Panc1 (cell line): Measurements from ENCODE around the gene CDH23. TPM values are rescaled to one million over a fixed set of nuclear protein-coding genes. Genes with fewer than 3 reads are reported as not detected.

Experiments used
- ATAC-seq: fragments of 200-7000 bp; cut with Tn5 transposase; 2 replicates; pipeline ENCODE4 v1.9.1; 2020; ENCODE audit warnings: mild to moderate bottlenecking, moderate library complexity
- BruUV-seq: library from RNA; stranded (reverse); fragments of 400-500 nt; replicated peaks from 2 replicates; lab custom pipeline; 2021; lab: Mats Ljungman, UMichigan
- CTCF ChIA-PET: fragments of 300-600 bp; sonication (Branson Sonifier 250); formaldehyde crosslinking; loops from one replicate; lab custom pipeline; 2022; ENCODE audit warnings: antibody characterized with exemption; lab: Charles Lee
- POLR2A ChIA-PET: fragments of 300-600 bp; sonication (Branson Sonifier 250); formaldehyde crosslinking; loops from one replicate; lab custom pipeline; 2022; ENCODE audit warnings: antibody characterized with exemption; lab: Charles Lee
- DNase-seq: peaks from one replicate; pipeline ENCODE4 v3.0.0-alpha.2; 2010; ENCODE audit warnings: low read depth, low spot score
- H3K27ac ChIP-seq: 2 replicates; pipeline ENCODE4 v1.5.1; 2011; ENCODE audit warnings: mild to moderate bottlenecking, low read length, inconsistent platforms
- H3K27me3 ChIP-seq: fragments of 200-500 bp; sonication (Bioruptor generic); 2 replicates; pipeline ENCODE4 v1.6.0; 2014; ENCODE audit warnings: low read length, inconsistent platforms; ENCODE audit not compliant: control insufficient read depth, insufficient read depth
- H3K36me3 ChIP-seq: fragments of 200-500 bp; sonication (Bioruptor generic); 2 replicates; pipeline ENCODE4 v1.5.1; 2014; ENCODE audit warnings: inconsistent platforms, mild to moderate bottlenecking, low read length, moderate library complexity; ENCODE audit not compliant: control insufficient read depth, insufficient read depth
- H3K4me1 ChIP-seq: 2 replicates; pipeline ENCODE4 v1.5.1; 2011; ENCODE audit warnings: inconsistent platforms, mild to moderate bottlenecking, low read length, moderate library complexity; ENCODE audit not compliant: control insufficient read depth, insufficient read depth
- H3K4me3 ChIP-seq, 2 experiments: 2 replicates each; pipeline ENCODE4 v1.5.1; 2011 to 2012; ENCODE audit warnings: low read depth in 2 of 2, low read length in 2 of 2, mild to moderate bottlenecking in 2 of 2, inconsistent platforms in 1 of 2, moderate library complexity in 1 of 2
- H3K9me3 ChIP-seq: fragments of 200-500 bp; sonication (Bioruptor generic); 2 replicates; pipeline ENCODE4 v1.5.1; 2014; ENCODE audit warnings: low read depth, mild to moderate bottlenecking, inconsistent platforms, low read length, moderate library complexity; ENCODE audit not compliant: control insufficient read depth, insufficient read depth
- CTCF ChIP-seq: fragments of 450-650 bp; IDR thresholded peaks from 2 replicates; pipeline ENCODE4 v1.5.1; 2017; ENCODE audit warnings: mild to moderate bottlenecking
- POLR2AphosphoS5 ChIP-seq: IDR thresholded peaks from 2 replicates; pipeline ENCODE4 v1.6.1; 2012; ENCODE audit warnings: mild to moderate bottlenecking, low read depth, low read length, moderate library complexity
- REST ChIP-seq, 2 experiments: IDR thresholded peaks; 2 replicates each; pipeline ENCODE4 v1.6.1; 2011 to 2012; ENCODE audit warnings: low read depth in 2 of 2, control low read depth in 1 of 2, low read length in 1 of 2, mild to moderate bottlenecking in 1 of 2, moderate library complexity in 1 of 2; ENCODE audit not compliant: insufficient read depth in 1 of 2
- SIN3A ChIP-seq: IDR thresholded peaks from 2 replicates; pipeline ENCODE4 v1.6.1; 2012; ENCODE audit warnings: low read depth, mild to moderate bottlenecking, low read length, moderate library complexity, borderline replicate concordance; ENCODE audit not compliant: insufficient read depth
- TCF7L2 ChIP-seq: IDR thresholded peaks from 2 replicates; pipeline ENCODE4 v1.6.1; 2011; ENCODE audit warnings: mild to moderate bottlenecking, low read depth, low read length, inconsistent platforms
- in situ Hi-C: cut with HindIII; loops from 2 replicates; pipeline ENCODE4 v1.10.0; 2016; ENCODE audit warnings: low sequenced_read_pairs, low pct_unique_long_range_greater_than_20kb
- intact Hi-C: fragments of 100-400 bp; cut with micrococcal nuclease; formaldehyde crosslinking; loops from one replicate; pipeline ENCODE4 v1.10.0; 2022; ENCODE audit not compliant: unreplicated experiment
- total RNA-seq: library from RNA; stranded (reverse); gene quantifications from one replicate; pipeline ENCODE4 v1.2.1, GENCODE V29; 2021; ENCODE audit not compliant: unreplicated experiment

The CDH23 gene
- total RNA-seq, 1 experiment from 2014 or later = 2.7 TPM

GRCh38 chr10:71704816-71705215 is 308.1 kb downstream of the CDH23 start:
- ChIA-PET POLR2A (no interaction called here), CTCF (interaction anchor here (0.6 kb wide), 1 partner anchor 114 kb away, joined by 4 read pairs; no protein-coding TSS in a partner anchor)
- no peak for TF ChIP-seq POLR2AphosphoS5
- no peak for TF ChIP-seq SIN3A
- TF ChIP-seq TCF7L2 = no peak
- no peak for TF ChIP-seq REST (IDR thresholded peaks at IDR 0.05; ENCODE audit: insufficient read depth in 1 of 2, low read depth in 2 of 2, low read length in 1 of 2)
- no peak for TF ChIP-seq CTCF
- ATAC-seq (no peak), DNase-seq (no peak)
- H3K4me3 ChIP-seq = no peak overlapping the region
- no peaks in the 10 kb centered on the region for H3K27me3 ChIP-seq
- H3K36me3 ChIP-seq = no peaks in the 10 kb centered on the region
- no peak overlapping the region for H3K27ac ChIP-seq
- H3K9me3 ChIP-seq = no peaks in the 10 kb centered on the region
- no peaks in the 10 kb centered on the region; the same call in 1 of the 2 replicates for H3K4me1 ChIP-seq
- intact Hi-C loops = loop anchor here (10.0 kb wide), 1 partner anchor 110 kb away; no protein-coding TSS in a partner anchor
- BruUV-seq = no TSS peak
- in situ Hi-C loops = no loop called here

GRCh38 chr10:71705582-71705981 is 308.9 kb downstream of the CDH23 start:
- Histone ChIP-seq H3K9me3 (no peaks in the 10 kb centered on the region), H3K36me3 (no peaks in the 10 kb centered on the region), H3K27ac (no peak overlapping the region), H3K27me3 (no peaks in the 10 kb centered on the region), H3K4me3 (no peak overlapping the region), H3K4me1 (no peaks in the 10 kb centered on the region; the same call in 1 of the 2 replicates)
- intact Hi-C loops = loop anchor here (10.0 kb wide), 1 partner anchor 109 kb away; no protein-coding TSS in a partner anchor
- no peak for TF ChIP-seq CTCF
- TF ChIP-seq POLR2AphosphoS5 = no peak
- no TSS peak for BruUV-seq
- DNase-seq (no peak), ATAC-seq (0 out of 2 replicates have a peak, but pooled peaks have one; percentile 6)
- CTCF ChIA-PET = interaction anchor here (0.5 to 1.1 kb wide), 7 partner anchors 9 to 311 kb away, joined by 3 to 6 read pairs (median 3); partner anchors contain the start of gene CDH23
- in situ Hi-C loops = no loop called here
- POLR2A ChIA-PET = no interaction called here
